Neutrophil (primary cell): ENCODE results near the gene HCRTR2.
"Not testable (repeated sequence)": the region's sequence is repeated elsewhere in the genome, so short reads cannot be mapped to it uniquely, and the experiment has no call there.

Source experiments
- H3K27ac ChIP-seq: fragments of 200-600 bp; sonication (generic); 2 replicates; pipeline ENCODE4 v1.5.1; 2016; ENCODE audit warnings: mild to moderate bottlenecking, moderate library complexity
- H3K27me3 ChIP-seq: fragments of 200-600 bp; sonication (generic); 2 replicates; pipeline ENCODE4 v1.6.0; 2016; ENCODE audit warnings: mild to moderate bottlenecking
- H3K36me3 ChIP-seq: fragments of 200-600 bp; sonication (generic); 2 replicates; pipeline ENCODE4 v1.5.1; 2017
- H3K4me1 ChIP-seq, 2 experiments: fragments of 200-600 bp in 1 of 2; sonication (generic) in 1 of 2; 1 replicate in 1 of 2; 2 replicates in 1 of 2; pipeline versions ENCODE4 v1.5.1 to v1.6.1; 2013 to 2016; ENCODE audit warnings: low read depth in 1 of 2, low read length in 1 of 2, mild to moderate bottlenecking in 1 of 2, moderate library complexity in 1 of 2; ENCODE audit not compliant: control insufficient read depth in 1 of 2, insufficient read depth in 1 of 2
- H3K4me3 ChIP-seq, 2 experiments: fragments of 200-600 bp in 1 of 2; sonication (generic) in 1 of 2; 1 replicate in 1 of 2; 2 replicates in 1 of 2; pipeline ENCODE4 v1.5.1; 2013 to 2016; ENCODE audit warnings: low read depth in 1 of 2, low read length in 1 of 2, mild to moderate bottlenecking in 1 of 2, moderate library complexity in 1 of 2
- H3K9me3 ChIP-seq: fragments of 200-600 bp; sonication (generic); 2 replicates; pipeline ENCODE4 v1.5.1; 2016
- TF ChIP-seq, protein P1 (sequence below): fragments of 200-600 bp; sonication (generic); IDR thresholded peaks from 2 replicates; pipeline ENCODE4 v1.5.1; 2016; ENCODE audit warnings: antibody characterized with exemption

Gene HCRTR2

DNA sequence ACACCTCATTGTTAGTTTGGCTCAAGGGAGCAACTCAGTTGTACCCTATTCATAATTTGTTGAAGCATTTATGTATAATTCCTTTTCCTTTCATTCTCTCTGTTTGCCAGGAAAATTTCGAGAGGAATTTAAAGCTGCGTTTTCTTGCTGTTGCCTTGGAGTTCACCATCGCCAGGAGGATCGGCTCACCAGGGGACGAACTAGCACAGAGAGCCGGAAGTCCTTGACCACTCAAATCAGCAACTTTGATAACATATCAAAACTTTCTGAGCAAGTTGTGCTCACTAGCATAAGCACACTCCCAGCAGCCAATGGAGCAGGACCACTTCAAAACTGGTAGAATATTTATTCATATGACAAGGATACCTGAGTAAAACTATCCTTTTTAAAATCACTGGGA, 107.8 kb downstream of the HCRTR2 start:
- Histone ChIP-seq H3K36me3 (no peaks in the 10 kb centered on the region), H3K4me3 (no peak overlapping the region), H3K27ac (no peak overlapping the region), H3K9me3 (no peaks in the 10 kb centered on the region), H3K27me3 (no peaks in the 10 kb centered on the region), H3K4me1 (no peaks in the 10 kb centered on the region)
- TF ChIP-seq, protein P1, sequence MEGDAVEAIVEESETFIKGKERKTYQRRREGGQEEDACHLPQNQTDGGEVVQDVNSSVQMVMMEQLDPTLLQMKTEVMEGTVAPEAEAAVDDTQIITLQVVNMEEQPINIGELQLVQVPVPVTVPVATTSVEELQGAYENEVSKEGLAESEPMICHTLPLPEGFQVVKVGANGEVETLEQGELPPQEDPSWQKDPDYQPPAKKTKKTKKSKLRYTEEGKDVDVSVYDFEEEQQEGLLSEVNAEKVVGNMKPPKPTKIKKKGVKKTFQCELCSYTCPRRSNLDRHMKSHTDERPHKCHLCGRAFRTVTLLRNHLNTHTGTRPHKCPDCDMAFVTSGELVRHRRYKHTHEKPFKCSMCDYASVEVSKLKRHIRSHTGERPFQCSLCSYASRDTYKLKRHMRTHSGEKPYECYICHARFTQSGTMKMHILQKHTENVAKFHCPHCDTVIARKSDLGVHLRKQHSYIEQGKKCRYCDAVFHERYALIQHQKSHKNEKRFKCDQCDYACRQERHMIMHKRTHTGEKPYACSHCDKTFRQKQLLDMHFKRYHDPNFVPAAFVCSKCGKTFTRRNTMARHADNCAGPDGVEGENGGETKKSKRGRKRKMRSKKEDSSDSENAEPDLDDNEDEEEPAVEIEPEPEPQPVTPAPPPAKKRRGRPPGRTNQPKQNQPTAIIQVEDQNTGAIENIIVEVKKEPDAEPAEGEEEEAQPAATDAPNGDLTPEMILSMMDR: no peak

DNA sequence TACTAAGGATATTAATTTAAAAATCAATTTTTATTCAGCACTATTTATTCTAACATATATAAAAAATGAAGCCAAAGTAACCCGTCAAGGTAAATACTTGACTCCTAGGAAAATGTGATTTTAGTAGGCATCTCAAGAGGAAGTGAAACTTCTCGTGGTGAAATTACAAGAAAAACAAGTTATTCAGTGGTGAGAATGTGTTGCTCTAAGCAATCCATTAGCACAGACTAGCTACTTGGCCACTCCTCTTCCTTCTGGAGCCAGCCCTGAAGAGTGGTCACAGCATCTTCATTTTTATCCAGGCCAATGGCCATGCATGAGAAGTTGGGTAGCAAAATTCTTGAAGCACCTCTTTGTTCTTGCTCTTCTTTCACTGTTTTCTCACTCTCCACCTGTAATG, 112.5 kb downstream of the HCRTR2 start:
- H3K27ac ChIP-seq: no peak overlapping the region
- no peaks in the 10 kb centered on the region for H3K9me3 ChIP-seq
- TF ChIP-seq, protein P1: no peak
- no peaks in the 10 kb centered on the region for H3K4me1 ChIP-seq
- H3K27me3 ChIP-seq: no peaks in the 10 kb centered on the region
- no peaks in the 10 kb centered on the region for H3K36me3 ChIP-seq
- H3K4me3 ChIP-seq: no peak overlapping the region

DNA sequence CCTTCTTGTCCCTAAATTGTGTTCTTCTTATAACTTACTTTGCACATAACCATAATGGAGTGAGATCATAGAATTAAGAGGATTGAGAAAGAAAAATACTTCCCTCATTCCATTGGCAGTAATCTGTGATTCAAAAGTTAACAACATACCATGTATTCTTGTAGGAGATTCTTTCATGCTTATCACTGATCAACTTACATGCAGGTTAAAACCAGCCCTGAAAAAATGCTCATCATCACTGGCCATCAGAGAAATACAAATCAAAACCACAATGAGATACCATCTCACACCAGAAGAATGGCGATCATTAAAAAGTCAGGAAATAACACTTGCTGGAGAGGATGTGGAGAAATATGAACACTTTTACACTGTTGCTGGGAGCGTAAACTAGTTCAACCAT, 116.4 kb downstream of the HCRTR2 start:
- no peak overlapping the region for H3K27ac ChIP-seq
- H3K36me3 ChIP-seq: no peaks in the 10 kb centered on the region
- no peak overlapping the region for H3K4me3 ChIP-seq
- H3K9me3 ChIP-seq: no peaks in the 10 kb centered on the region
- H3K4me1 ChIP-seq: no peaks in the 10 kb centered on the region
- TF ChIP-seq, protein P1: no peak
- H3K27me3 ChIP-seq: no peaks in the 10 kb centered on the region

DNA sequence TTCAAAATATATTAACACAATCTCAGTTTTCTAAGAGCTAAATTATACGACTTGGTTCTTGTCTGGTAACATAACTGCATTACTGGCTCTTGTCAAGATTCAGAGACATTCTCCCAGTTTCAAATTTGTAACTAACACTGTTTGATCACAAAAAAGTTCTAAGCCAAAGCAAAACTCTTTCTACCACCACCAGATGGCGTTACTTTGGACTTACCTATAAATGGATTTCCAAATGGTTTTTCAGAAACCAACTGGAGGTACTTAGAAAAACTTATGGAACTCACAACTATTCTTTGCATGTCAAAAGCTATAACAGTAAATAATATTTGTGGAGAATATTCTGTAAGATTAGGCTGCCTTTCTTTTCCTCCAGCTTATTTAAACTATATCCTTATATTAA, 118.8 kb downstream of the HCRTR2 start:
- Histone ChIP-seq H3K27me3 (no peaks in the 10 kb centered on the region), H3K36me3 (no peaks in the 10 kb centered on the region), H3K9me3 (no peaks in the 10 kb centered on the region), H3K27ac (no peak overlapping the region), H3K4me3 (no peak overlapping the region), H3K4me1 (no peaks in the 10 kb centered on the region)
- TF ChIP-seq, protein P1: no peak

DNA sequence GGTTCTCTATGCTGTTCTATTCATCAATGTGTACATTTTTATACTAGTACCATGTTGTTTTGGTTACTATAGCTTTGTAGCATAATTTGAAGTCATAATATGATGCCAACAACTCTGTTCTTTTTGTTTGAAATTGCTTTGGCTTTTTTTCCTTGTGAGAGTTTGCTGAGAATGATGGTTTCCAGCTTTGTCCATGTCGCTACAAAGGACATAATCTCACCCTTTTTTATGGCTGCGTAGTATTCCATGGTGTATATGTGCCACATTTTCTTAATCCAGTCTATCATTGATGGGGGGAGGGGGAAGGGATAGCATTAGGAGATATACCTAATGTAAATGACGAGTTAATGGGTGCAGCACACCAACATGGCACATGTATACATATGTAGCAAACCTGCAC, 122.9 kb downstream of the HCRTR2 start:
- not testable (repeated sequence) for H3K4me1 ChIP-seq, H3K9me3 ChIP-seq, H3K36me3 ChIP-seq, H3K27me3 ChIP-seq, H3K27ac ChIP-seq, H3K4me3 ChIP-seq

DNA sequence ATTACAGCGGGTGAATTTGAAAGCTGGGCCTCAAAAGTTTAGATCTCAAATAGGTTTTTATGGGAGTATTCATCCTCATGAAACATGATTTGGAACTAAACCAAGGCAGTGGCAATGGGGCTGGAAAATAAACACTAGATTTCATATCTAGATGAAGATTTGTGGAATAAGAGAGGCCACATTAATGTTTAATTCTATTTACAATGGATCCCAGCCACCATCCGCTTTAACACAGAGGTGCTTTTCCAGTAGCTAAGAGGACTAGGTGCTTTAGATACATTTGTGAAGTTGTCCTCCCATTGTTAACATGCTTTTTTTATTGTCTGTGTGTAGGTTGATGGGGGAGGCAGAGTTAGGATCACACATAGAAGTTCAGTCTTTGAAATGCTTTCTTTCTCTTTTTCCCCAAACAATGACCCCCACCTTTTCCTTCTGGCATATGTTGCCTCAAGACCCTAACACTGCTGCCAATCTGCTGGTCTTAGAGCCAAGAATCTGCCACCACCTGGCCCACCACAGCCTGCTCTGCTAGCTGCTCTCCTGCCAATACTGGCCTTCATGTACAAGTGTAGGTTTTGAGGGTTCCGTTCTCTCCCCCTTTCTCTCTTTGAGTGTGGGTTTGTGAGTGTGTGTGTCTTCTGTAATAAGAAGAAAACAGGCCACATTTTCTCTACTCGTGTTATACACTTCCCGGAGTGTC, 125.1 kb downstream of the HCRTR2 start:
- H3K36me3 ChIP-seq: no peaks in the 10 kb centered on the region
- H3K4me1 ChIP-seq: no peaks in the 10 kb centered on the region
- no peak overlapping the region for H3K4me3 ChIP-seq
- no peaks in the 10 kb centered on the region for H3K27me3 ChIP-seq
- no peaks in the 10 kb centered on the region for H3K9me3 ChIP-seq
- TF ChIP-seq, protein P1: no peak
- no peak overlapping the region for H3K27ac ChIP-seq
